ENCODE measurements around the gene CLEC5A. TPM values are rescaled to one million over a fixed set of nuclear protein-coding genes. Genes with fewer than 3 reads are reported as not detected.

CLEC5A gene
- total and polyA plus RNA-seq, 4 donors = 0.51 to 8.0 (median 4.8) TPM

DNA sequence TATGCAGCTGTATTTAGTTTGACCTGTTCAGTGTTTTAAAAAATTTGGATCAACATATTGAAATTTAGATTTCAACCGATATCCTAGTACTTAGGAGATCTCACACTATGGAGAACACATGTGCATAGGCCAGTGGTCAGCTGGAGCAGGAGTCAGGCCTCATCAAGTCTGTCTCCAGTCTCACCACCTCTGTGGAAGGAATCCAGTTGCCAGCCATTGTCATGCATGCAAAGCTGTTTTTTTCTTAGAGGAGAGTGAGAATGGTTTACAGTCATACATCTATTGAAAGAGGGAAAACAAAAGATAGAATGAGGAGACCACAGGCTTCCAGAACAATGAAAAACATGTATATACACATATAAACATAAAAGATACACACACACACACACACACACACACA lies 7.6 kb upstream of the CLEC5A start:
- ATAC-seq (ENCODE audit: low FRiP score) (no peak), DNase-seq (no peak)
- Histone ChIP-seq H3K27me3 (ENCODE audit: control insufficient read depth in 1 of 2, insufficient read depth in 2 of 2, low read length in 1 of 2) (no peaks in the 10 kb centered on the region), H3K4me1 (ENCODE audit: control insufficient read depth in 1 of 2, insufficient read depth in 2 of 2, low read length in 2 of 2) (no peaks in the 10 kb centered on the region), H3K36me3 (ENCODE audit: control insufficient read depth in 1 of 2, insufficient read depth in 2 of 2, low read length in 1 of 2) (no peaks in the 10 kb centered on the region), H3K27ac (ENCODE audit: low read depth in 1 of 2, low read length in 2 of 2) (no peak overlapping the region), H3K9me3 (ENCODE audit: control insufficient read depth, low read length) (no peaks in the 10 kb centered on the region), H3K4me3 (ENCODE audit: low read length in 2 of 2) (no peak overlapping the region)
- intact Hi-C loops (cut with DNase I) = no loop called here
- 82 to 84% methylated on average over 1 of the region's 1 CpG for WGBS, 2 donors

GRCh38 chr7:141952461-141952860 lies 5.7 kb upstream of the CLEC5A start:
- H3K9me3 ChIP-seq (ENCODE audit: control insufficient read depth, low read length) = no peaks in the 10 kb centered on the region
- no peak overlapping the region for H3K27ac ChIP-seq (ENCODE audit: low read depth in 1 of 2, low read length in 2 of 2)
- no peaks in the 10 kb centered on the region for H3K4me1 ChIP-seq (ENCODE audit: control insufficient read depth in 1 of 2, insufficient read depth in 2 of 2, low read length in 2 of 2)
- intact Hi-C loops (cut with DNase I) = no loop called here
- no peaks in the 10 kb centered on the region for H3K27me3 ChIP-seq (ENCODE audit: control insufficient read depth in 1 of 2, insufficient read depth in 2 of 2, low read length in 1 of 2)
- no peak overlapping the region for H3K4me3 ChIP-seq (ENCODE audit: low read length in 2 of 2)
- WGBS, 2 donors = 80 to 86% methylated on average over 1 of the region's 1 CpG
- no peak for DNase-seq
- no peak for ATAC-seq (ENCODE audit: low FRiP score)
- H3K36me3 ChIP-seq (ENCODE audit: control insufficient read depth in 1 of 2, insufficient read depth in 2 of 2, low read length in 1 of 2) = no peaks in the 10 kb centered on the region

DNA sequence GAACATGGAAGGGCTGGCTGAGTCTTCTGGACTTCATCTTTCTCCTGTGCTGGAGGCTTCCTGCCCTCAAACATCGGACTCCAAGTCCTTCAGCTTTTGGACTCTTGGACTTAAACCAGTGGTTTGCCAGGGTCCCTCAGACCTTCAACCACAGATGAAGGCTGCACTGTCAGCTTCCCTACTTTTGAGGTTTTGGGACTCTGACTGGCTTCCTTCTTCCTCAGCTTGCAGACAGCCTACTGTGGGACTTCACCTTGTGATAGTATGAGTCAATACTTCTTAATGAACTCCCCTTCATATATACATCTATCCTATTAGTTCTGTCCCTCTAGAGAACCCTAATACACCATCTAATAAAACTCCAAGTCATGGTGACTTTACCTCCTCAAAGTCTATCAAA lies 4.0 kb upstream of the CLEC5A start:
- DNase-seq = no peak
- H3K27ac ChIP-seq (ENCODE audit: low read depth in 1 of 2, low read length in 2 of 2) = no peak overlapping the region
- 79 to 95% methylated on average over 1 of the region's 1 CpG for WGBS, 2 donors
- H3K27me3 ChIP-seq (ENCODE audit: control insufficient read depth in 1 of 2, insufficient read depth in 2 of 2, low read length in 1 of 2) = no peaks in the 10 kb centered on the region
- no peaks in the 10 kb centered on the region for H3K36me3 ChIP-seq (ENCODE audit: control insufficient read depth in 1 of 2, insufficient read depth in 2 of 2, low read length in 1 of 2)
- intact Hi-C loops (cut with DNase I) = no loop called here
- no peak overlapping the region for H3K4me3 ChIP-seq (ENCODE audit: low read length in 2 of 2)
- H3K4me1 ChIP-seq (ENCODE audit: control insufficient read depth in 1 of 2, insufficient read depth in 2 of 2, low read length in 2 of 2) = no peaks in the 10 kb centered on the region
- no peak for ATAC-seq (ENCODE audit: low FRiP score)
- H3K9me3 ChIP-seq (ENCODE audit: control insufficient read depth, low read length) = no peaks in the 10 kb centered on the region

GRCh38 chr7:141949911-141950310 lies 3.1 kb upstream of the CLEC5A start:
- ATAC-seq (ENCODE audit: low FRiP score) = no peak
- 79 to 83% methylated on average over 3 of the region's 3 CpGs for WGBS, 2 donors
- intact Hi-C loops (cut with DNase I) = no loop called here

DNA sequence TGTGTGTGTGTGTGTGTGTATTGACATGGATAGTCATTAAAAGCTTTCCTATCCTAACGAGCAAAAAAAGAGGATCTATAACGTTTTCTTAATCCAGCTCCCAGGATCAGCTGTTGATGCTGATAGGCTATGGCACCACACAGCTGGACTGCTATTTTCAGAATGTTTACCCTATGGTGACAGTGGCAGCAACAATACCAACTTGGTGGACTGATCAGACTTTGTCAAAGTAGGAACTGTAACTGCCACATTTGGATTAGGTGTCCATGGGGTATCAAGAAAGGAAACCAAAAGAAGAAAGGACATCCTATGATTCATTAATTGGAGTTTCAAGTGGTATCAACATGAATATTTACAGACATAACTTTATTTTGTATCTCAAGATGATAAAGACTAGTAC lies 2.7 kb upstream of the CLEC5A start:
- Histone ChIP-seq H3K27ac (ENCODE audit: low read depth in 1 of 2, low read length in 2 of 2) (no peak overlapping the region), H3K36me3 (ENCODE audit: control insufficient read depth in 1 of 2, insufficient read depth in 2 of 2, low read length in 1 of 2) (no peaks in the 10 kb centered on the region), H3K9me3 (ENCODE audit: control insufficient read depth, low read length) (no peaks in the 10 kb centered on the region), H3K27me3 (ENCODE audit: control insufficient read depth in 1 of 2, insufficient read depth in 2 of 2, low read length in 1 of 2) (no peaks in the 10 kb centered on the region), H3K4me3 (ENCODE audit: low read length in 2 of 2) (no peak overlapping the region), H3K4me1 (ENCODE audit: control insufficient read depth in 1 of 2, insufficient read depth in 2 of 2, low read length in 2 of 2) (no peaks in the 10 kb centered on the region)
- DNase-seq (no peak), ATAC-seq (ENCODE audit: low FRiP score) (no peak)
- intact Hi-C loops (cut with DNase I) = no loop called here
- whole genome bisulfite sequencing, 2 donors = 56 to 72% methylated on average over 2 of the region's 2 CpGs

More at GRCh38 chr7:141949911-141950310, 3.1 kb upstream of the CLEC5A start:
- DNase-seq = no peak
- H3K27ac ChIP-seq (ENCODE audit: low read depth in 1 of 2, low read length in 2 of 2) = no peak overlapping the region
- no peaks in the 10 kb centered on the region for H3K36me3 ChIP-seq (ENCODE audit: control insufficient read depth in 1 of 2, insufficient read depth in 2 of 2, low read length in 1 of 2)
- no peaks in the 10 kb centered on the region for H3K4me1 ChIP-seq (ENCODE audit: control insufficient read depth in 1 of 2, insufficient read depth in 2 of 2, low read length in 2 of 2)
- no peak overlapping the region for H3K4me3 ChIP-seq (ENCODE audit: low read length in 2 of 2)
- no peaks in the 10 kb centered on the region for H3K9me3 ChIP-seq (ENCODE audit: control insufficient read depth, low read length)
- H3K27me3 ChIP-seq (ENCODE audit: control insufficient read depth in 1 of 2, insufficient read depth in 2 of 2, low read length in 1 of 2) = no peaks in the 10 kb centered on the region

DNA sequence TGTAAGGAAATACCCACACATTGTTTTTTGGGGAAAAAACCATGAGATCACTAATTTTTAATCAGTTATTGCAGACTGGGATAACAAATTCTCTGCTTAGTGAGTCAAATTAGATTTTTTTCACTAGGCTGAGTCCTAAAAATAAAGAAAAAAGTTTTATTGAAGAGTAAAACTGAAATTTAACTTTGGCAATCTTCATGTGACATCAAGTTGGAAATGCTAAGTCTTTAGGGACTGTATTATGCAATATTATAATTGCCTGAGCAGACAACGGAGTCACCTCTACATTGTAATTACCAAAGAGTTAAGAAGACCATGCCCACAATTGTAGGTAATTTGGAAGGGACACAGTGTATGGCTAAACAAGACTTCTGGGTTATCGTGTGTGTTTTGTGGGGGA lies 2.2 kb upstream of the CLEC5A start:
- WGBS, 2 donors = 78 to 85% methylated on average over 2 of the region's 2 CpGs
- no peaks in the 10 kb centered on the region for H3K27me3 ChIP-seq (ENCODE audit: control insufficient read depth in 1 of 2, insufficient read depth in 2 of 2, low read length in 1 of 2)
- intact Hi-C loops (cut with DNase I) = no loop called here
- no peaks in the 10 kb centered on the region for H3K4me1 ChIP-seq (ENCODE audit: control insufficient read depth in 1 of 2, insufficient read depth in 2 of 2, low read length in 2 of 2)
- H3K9me3 ChIP-seq (ENCODE audit: control insufficient read depth, low read length) = no peaks in the 10 kb centered on the region
- H3K27ac ChIP-seq (ENCODE audit: low read depth in 1 of 2, low read length in 2 of 2) = no peak overlapping the region
- DNase-seq = no peak
- no peak for ATAC-seq (ENCODE audit: low FRiP score)
- no peak overlapping the region for H3K4me3 ChIP-seq (ENCODE audit: low read length in 2 of 2)
- H3K36me3 ChIP-seq (ENCODE audit: control insufficient read depth in 1 of 2, insufficient read depth in 2 of 2, low read length in 1 of 2) = no peaks in the 10 kb centered on the region

GRCh38 chr7:141945356-141945755 lies 1.4 kb downstream of the CLEC5A start:
- H3K4me1 ChIP-seq (ENCODE audit: control insufficient read depth in 1 of 2, insufficient read depth in 2 of 2, low read length in 2 of 2) = no peaks in the 10 kb centered on the region
- no peak for DNase-seq
- ATAC-seq (ENCODE audit: low FRiP score) = no peak

DNA sequence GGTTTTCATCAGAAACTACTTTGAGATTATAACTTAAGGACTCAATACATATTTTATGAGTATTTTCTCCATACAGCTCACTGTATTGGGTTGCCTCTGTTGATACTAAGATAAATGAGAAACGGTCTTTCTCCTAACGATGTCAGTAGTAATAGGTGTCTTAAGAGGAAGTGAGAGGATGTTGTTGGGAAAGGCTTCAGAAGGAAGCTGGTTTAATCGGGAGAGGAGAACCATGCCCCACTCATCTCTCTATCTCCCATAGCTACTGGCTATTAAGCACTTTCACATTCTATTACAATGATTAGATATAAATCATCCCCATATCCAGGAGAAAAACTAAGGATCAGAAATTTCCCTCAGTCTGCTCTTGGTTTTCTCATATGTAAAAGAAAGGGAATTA lies 2.0 kb downstream of the CLEC5A start:
- H3K4me3 ChIP-seq (ENCODE audit: low read length in 2 of 2) = no peak overlapping the region
- 80 to 82% methylated on average over 3 of the region's 3 CpGs for WGBS, 2 donors
- intact Hi-C loops (cut with DNase I) = no loop called here
- no peaks in the 10 kb centered on the region for H3K4me1 ChIP-seq (ENCODE audit: control insufficient read depth in 1 of 2, insufficient read depth in 2 of 2, low read length in 2 of 2)
- H3K27ac ChIP-seq (ENCODE audit: low read depth in 1 of 2, low read length in 2 of 2) = no peak overlapping the region
- no peaks in the 10 kb centered on the region for H3K36me3 ChIP-seq (ENCODE audit: control insufficient read depth in 1 of 2, insufficient read depth in 2 of 2, low read length in 1 of 2)
- no peaks in the 10 kb centered on the region for H3K9me3 ChIP-seq (ENCODE audit: control insufficient read depth, low read length)
- H3K27me3 ChIP-seq (ENCODE audit: control insufficient read depth in 1 of 2, insufficient read depth in 2 of 2, low read length in 1 of 2) = no peaks in the 10 kb centered on the region
- DNase-seq = no peak
- ATAC-seq (ENCODE audit: low FRiP score) = no peak

More at GRCh38 chr7:141945356-141945755, 1.4 kb downstream of the CLEC5A start:
- H3K9me3 ChIP-seq (ENCODE audit: control insufficient read depth, low read length) = no peaks in the 10 kb centered on the region
- WGBS, 2 donors = 65 to 66% methylated on average over 3 of the region's 3 CpGs
- no peak overlapping the region for H3K4me3 ChIP-seq (ENCODE audit: low read length in 2 of 2)
- no peaks in the 10 kb centered on the region for H3K36me3 ChIP-seq (ENCODE audit: control insufficient read depth in 1 of 2, insufficient read depth in 2 of 2, low read length in 1 of 2)
- H3K27me3 ChIP-seq (ENCODE audit: control insufficient read depth in 1 of 2, insufficient read depth in 2 of 2, low read length in 1 of 2) = no peaks in the 10 kb centered on the region
- intact Hi-C loops (cut with DNase I) = no loop called here
- H3K27ac ChIP-seq (ENCODE audit: low read depth in 1 of 2, low read length in 2 of 2) = no peak overlapping the region

- WGBS, 2 donors = 55 to 64% methylated on average over 1 of the region's 1 CpG
- no peaks in the 10 kb centered on the region for H3K36me3 ChIP-seq (ENCODE audit: control insufficient read depth in 1 of 2, insufficient read depth in 2 of 2, low read length in 1 of 2)
- H3K27me3 ChIP-seq (ENCODE audit: control insufficient read depth in 1 of 2, insufficient read depth in 2 of 2, low read length in 1 of 2) = no peaks in the 10 kb centered on the region
- no peak overlapping the region for H3K4me3 ChIP-seq (ENCODE audit: low read length in 2 of 2)
- no peak overlapping the region for H3K27ac ChIP-seq (ENCODE audit: low read depth in 1 of 2, low read length in 2 of 2)
- no peaks in the 10 kb centered on the region for H3K4me1 ChIP-seq (ENCODE audit: control insufficient read depth in 1 of 2, insufficient read depth in 2 of 2, low read length in 2 of 2)
- ATAC-seq (ENCODE audit: low FRiP score) = no peak
- intact Hi-C loops (cut with DNase I) = no loop called here
- H3K9me3 ChIP-seq (ENCODE audit: control insufficient read depth, low read length) = no peaks in the 10 kb centered on the region
- no peak for DNase-seq
These were observed 2.9 kb downstream of the CLEC5A start for GRCh38 chr7:141943846-141944245.
